ENCODE results near the gene DEPDC7.
"Not testable (repeated sequence)": the region's sequence is repeated elsewhere in the genome, so short reads cannot be mapped to it uniquely, and the experiment has no call there.

DNA sequence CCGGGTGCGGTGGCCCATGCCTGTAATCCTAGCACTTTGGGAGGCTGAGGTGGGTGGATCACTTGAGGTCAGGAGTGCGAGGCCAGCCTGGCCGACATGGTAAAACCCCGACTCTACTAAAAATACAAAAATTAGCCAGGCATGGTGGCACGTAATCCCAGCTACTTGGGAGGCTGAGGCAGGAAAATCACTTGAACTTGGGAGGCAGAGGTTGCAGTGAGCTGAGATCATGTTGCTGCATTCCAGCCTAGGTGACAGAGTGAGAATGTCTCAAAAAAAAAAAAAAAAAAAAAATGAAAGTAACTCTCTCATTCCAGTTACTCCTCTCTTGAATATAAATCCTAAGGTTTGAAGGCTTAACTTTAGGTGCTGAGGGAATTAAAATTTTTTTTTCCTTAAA is 13.5 kb downstream of the DEPDC7 start:
- TF ChIP-seq EP300 (IDR thresholded peaks at IDR 0.05; ENCODE audit: low read length); TRIM28 (IDR thresholded peaks at IDR 0.05); YY1 (IDR thresholded peaks at IDR 0.05; ENCODE audit: borderline replicate concordance in 1 of 3, control insufficient read depth in 1 of 3, extremely low read depth in 1 of 3, insufficient read depth in 3 of 3, insufficient read length in 1 of 3, insufficient replicate concordance in 2 of 3, low read depth in 1 of 3, low read length in 2 of 3); POLR2AphosphoS5 (IDR thresholded peaks at IDR 0.05; ENCODE audit: control insufficient read depth, insufficient read depth, low read depth, low read length); MYNN (IDR thresholded peaks at IDR 0.05); MYNN (CRISPR knock-in tag; IDR thresholded peaks at IDR 0.05); JUND (IDR thresholded peaks at IDR 0.05; ENCODE audit: borderline replicate concordance, low read depth, low read length); JUND (tag; IDR thresholded peaks at IDR 0.05; ENCODE audit: borderline replicate concordance, low read depth, low read length); ZFX (CRISPR knock-in tag; IDR thresholded peaks at IDR 0.05); ZNF263 (CRISPR knock-in tag; IDR thresholded peaks at IDR 0.05; ENCODE audit: borderline replicate concordance); JUNB (CRISPR knock-in tag; conservative IDR thresholded peaks at IDR 0.05); CREB1 (IDR thresholded peaks at IDR 0.05); CREB1 (CRISPR knock-in tag; IDR thresholded peaks at IDR 0.05); SIX5 (IDR thresholded peaks at IDR 0.05; ENCODE audit: borderline replicate concordance in 1 of 2, insufficient read depth in 1 of 2, low read depth in 1 of 2, low read length in 2 of 2); HDAC6 (IDR thresholded peaks at IDR 0.05; ENCODE audit: low read depth, low read length): not testable (repeated sequence)
- TF ChIP-seq, protein P1, sequence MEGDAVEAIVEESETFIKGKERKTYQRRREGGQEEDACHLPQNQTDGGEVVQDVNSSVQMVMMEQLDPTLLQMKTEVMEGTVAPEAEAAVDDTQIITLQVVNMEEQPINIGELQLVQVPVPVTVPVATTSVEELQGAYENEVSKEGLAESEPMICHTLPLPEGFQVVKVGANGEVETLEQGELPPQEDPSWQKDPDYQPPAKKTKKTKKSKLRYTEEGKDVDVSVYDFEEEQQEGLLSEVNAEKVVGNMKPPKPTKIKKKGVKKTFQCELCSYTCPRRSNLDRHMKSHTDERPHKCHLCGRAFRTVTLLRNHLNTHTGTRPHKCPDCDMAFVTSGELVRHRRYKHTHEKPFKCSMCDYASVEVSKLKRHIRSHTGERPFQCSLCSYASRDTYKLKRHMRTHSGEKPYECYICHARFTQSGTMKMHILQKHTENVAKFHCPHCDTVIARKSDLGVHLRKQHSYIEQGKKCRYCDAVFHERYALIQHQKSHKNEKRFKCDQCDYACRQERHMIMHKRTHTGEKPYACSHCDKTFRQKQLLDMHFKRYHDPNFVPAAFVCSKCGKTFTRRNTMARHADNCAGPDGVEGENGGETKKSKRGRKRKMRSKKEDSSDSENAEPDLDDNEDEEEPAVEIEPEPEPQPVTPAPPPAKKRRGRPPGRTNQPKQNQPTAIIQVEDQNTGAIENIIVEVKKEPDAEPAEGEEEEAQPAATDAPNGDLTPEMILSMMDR (IDR thresholded peaks at IDR 0.05 in 2 of 3, conservative IDR thresholded peaks at IDR 0.05 in 1 of 3; ENCODE audit: insufficient read depth in 2 of 3, low read depth in 1 of 3, low read length in 3 of 3): not testable (repeated sequence)
